H9 (cell line): ENCODE measurements around the gene CADPS. TPM values are rescaled to one million over a fixed set of nuclear protein-coding genes. Genes with fewer than 3 reads are reported as not detected.

Source experiments
- DNase-seq: peaks from one replicate; pipeline ENCODE4 v3.0.0-alpha.2; 2017
- H2AFZ ChIP-seq: one replicate; pipeline ENCODE4 v1.6.1; 2013; ENCODE audit warnings: mild to moderate bottlenecking, low read length, control low read depth, moderate library complexity
- H2AK5ac ChIP-seq: 2 replicates; pipeline ENCODE4 v1.6.1; 2013; ENCODE audit warnings: low read length, control low read depth, mixed read lengths; ENCODE audit not compliant: insufficient read length
- H2BK120ac ChIP-seq: one replicate; pipeline ENCODE4 v1.6.1; 2013; ENCODE audit warnings: low read depth, mild to moderate bottlenecking, low read length, control low read depth, inconsistent platforms; ENCODE audit not compliant: poor library complexity, severe bottlenecking
- H2BK12ac ChIP-seq: 2 replicates; pipeline ENCODE4 v1.6.1; 2013; ENCODE audit warnings: low read length, control low read depth, mixed read lengths, low read depth; ENCODE audit not compliant: insufficient read length
- H2BK15ac ChIP-seq: 2 replicates; pipeline ENCODE4 v1.6.1; 2013; ENCODE audit warnings: low read depth, low read length, control low read depth
- H2BK20ac ChIP-seq: one replicate; pipeline ENCODE4 v1.6.1; 2013; ENCODE audit warnings: low read depth, mild to moderate bottlenecking, low read length, control low read depth, inconsistent platforms; ENCODE audit not compliant: poor library complexity, severe bottlenecking
- H2BK5ac ChIP-seq: 2 replicates; pipeline ENCODE4 v1.6.1; 2013; ENCODE audit warnings: low read length, control low read depth, mixed read lengths; ENCODE audit not compliant: insufficient read length
- H3K14ac ChIP-seq: 2 replicates; pipeline ENCODE4 v1.6.1; 2013; ENCODE audit warnings: low read length, control low read depth; ENCODE audit not compliant: insufficient read depth
- H3K18ac ChIP-seq: 2 replicates; pipeline ENCODE4 v1.6.1; 2013; ENCODE audit warnings: low read depth, mild to moderate bottlenecking, mixed read lengths, low read length, control low read depth; ENCODE audit not compliant: insufficient read length
- H3K23ac ChIP-seq: 2 replicates; pipeline ENCODE4 v1.6.1; 2013; ENCODE audit warnings: low read length, control low read depth, mixed read lengths, low read depth; ENCODE audit not compliant: insufficient read length
- H3K23me2 ChIP-seq: 2 replicates; pipeline ENCODE4 v1.6.1; 2013; ENCODE audit warnings: low read depth, mild to moderate bottlenecking, mixed read lengths, low read length, control low read depth; ENCODE audit not compliant: insufficient read length, poor library complexity, severe bottlenecking
- H3K27ac ChIP-seq: 2 replicates; pipeline ENCODE4 v1.5.1; 2013; ENCODE audit warnings: low read length, control low read depth, mixed read lengths, low read depth; ENCODE audit not compliant: insufficient read length
- H3K27me3 ChIP-seq: 2 replicates; pipeline ENCODE4 v1.6.1; 2013; ENCODE audit warnings: low read length, control low read depth, inconsistent platforms; ENCODE audit not compliant: insufficient read depth
- H3K4ac ChIP-seq: 2 replicates; pipeline ENCODE4 v1.6.1; 2013; ENCODE audit warnings: low read depth, mild to moderate bottlenecking, control low read depth, inconsistent platforms, low read length, moderate library complexity
- H3K4me1 ChIP-seq: 2 replicates; pipeline ENCODE4 v1.6.1; 2013; ENCODE audit warnings: low read length, control low read depth, inconsistent platforms; ENCODE audit not compliant: insufficient read depth
- H3K4me2 ChIP-seq: 2 replicates; pipeline ENCODE4 v1.6.1; 2013; ENCODE audit warnings: low read length, control low read depth, mixed read lengths; ENCODE audit not compliant: insufficient read length, insufficient read depth
- H3K56ac ChIP-seq: 2 replicates; pipeline ENCODE4 v1.6.1; 2013; ENCODE audit warnings: low read depth, mild to moderate bottlenecking, mixed read lengths, low read length, control low read depth; ENCODE audit not compliant: insufficient read length
- H3K79me1 ChIP-seq: 2 replicates; pipeline ENCODE4 v1.6.1; 2013; ENCODE audit warnings: low read depth, mild to moderate bottlenecking, moderate library complexity, low read length, control low read depth, inconsistent platforms; ENCODE audit not compliant: insufficient read depth, poor library complexity, severe bottlenecking
- H3K79me2 ChIP-seq: 2 replicates; pipeline ENCODE4 v1.6.1; 2013; ENCODE audit warnings: low read length, control low read depth, inconsistent platforms; ENCODE audit not compliant: insufficient read depth
- H3K9ac ChIP-seq: 2 replicates; pipeline ENCODE4 v1.6.1; 2013; ENCODE audit warnings: low read length, control low read depth, mixed read lengths; ENCODE audit not compliant: insufficient read length; ENCODE audit errors: extremely low read depth
- H3K9me3 ChIP-seq: one replicate; pipeline ENCODE4 v1.6.1; 2013; ENCODE audit warnings: low read depth, low read length, inconsistent platforms; ENCODE audit not compliant: control insufficient read depth
- H3T11ph ChIP-seq: one replicate; pipeline ENCODE4 v1.6.1; 2013; ENCODE audit warnings: mild to moderate bottlenecking, low read length, control low read depth, inconsistent platforms
- H4K20me1 ChIP-seq: one replicate; pipeline ENCODE4 v1.6.1; 2013; ENCODE audit not compliant: control insufficient read depth, insufficient read length, insufficient read depth
- H4K5ac ChIP-seq: 2 replicates; pipeline ENCODE4 v1.6.1; 2013; ENCODE audit warnings: low read depth, mild to moderate bottlenecking, mixed read lengths, low read length, control low read depth; ENCODE audit not compliant: insufficient read length
- H4K8ac ChIP-seq: replicated peaks from 2 replicates; pipeline ENCODE4 v1.6.1; 2013; ENCODE audit warnings: low read length, control low read depth, mixed read lengths, low read depth; ENCODE audit not compliant: insufficient read length
- H4K91ac ChIP-seq: 2 replicates; pipeline ENCODE4 v1.6.1; 2013; ENCODE audit warnings: low read depth, mild to moderate bottlenecking, moderate library complexity, mixed read lengths, low read length, control low read depth; ENCODE audit not compliant: insufficient read length
- H3K27ac Mint-ChIP-seq, 3 experiments: 2 replicates in 2 of 3; 3 replicates in 1 of 3; pipeline ENCODE4 v1.8.0; 2020 to 2021; ENCODE audit warnings: mixed read lengths in 3 of 3, mild to moderate bottlenecking in 1 of 3, moderate library complexity in 1 of 3
- H3K27me3 Mint-ChIP-seq: 2 replicates; pipeline ENCODE4 v1.8.0; 2021; ENCODE audit warnings: low read depth, mild to moderate bottlenecking, moderate library complexity, mixed read lengths
- H3K36me3 Mint-ChIP-seq, 3 experiments: 2 replicates in 2 of 3; 3 replicates in 1 of 3; pipeline ENCODE4 v1.8.0; 2020 to 2021; ENCODE audit warnings: low read depth in 3 of 3, mixed read lengths in 3 of 3; ENCODE audit not compliant: insufficient read depth in 1 of 3
- H3K4me1 Mint-ChIP-seq, 2 experiments: 2 replicates each; pipeline ENCODE4 v1.8.0; 2020; ENCODE audit warnings: mixed read lengths in 2 of 2
- H3K4me3 Mint-ChIP-seq, 2 experiments: 2 replicates in 1 of 2; 3 replicates in 1 of 2; pipeline ENCODE4 v1.8.0; 2020 to 2021; ENCODE audit warnings: mild to moderate bottlenecking in 2 of 2, mixed read lengths in 2 of 2, moderate library complexity in 1 of 2
- H3K9me3 Mint-ChIP-seq, 2 experiments: 2 replicates in 1 of 2; 3 replicates in 1 of 2; pipeline ENCODE4 v1.8.0; 2020; ENCODE audit warnings: mild to moderate bottlenecking in 2 of 2, mixed read lengths in 2 of 2, moderate library complexity in 1 of 2
- CTCF ChIP-seq: fragments of 200-600 bp; sonication (generic); conservative IDR thresholded peaks from 3 replicates; pipeline ENCODE4 v1.8.0; 2021; ENCODE audit warnings: antibody characterized with exemption, mild to moderate bottlenecking
- WGBS: extraction: QIAGEN DNeasy Blood & Tissue Kit; methylation state at CpG from one replicate; pipeline ENCODE4 v1.1.7; 2013; ENCODE audit warnings: missing lambda C conversion rate, low lambda C conversion rate, mixed read lengths; ENCODE audit not compliant: insufficient read length; ENCODE audit errors: extremely low coverage; 5-methylcytosine and 5-hydroxymethylcytosine counted together
- total RNA-seq: library from RNA; stranded (reverse); gene quantifications from 2 replicates; pipeline ENCODE4 v1.2.1, GENCODE V29; 2021

The CADPS gene
- total RNA-seq, 1 experiment from 2014 or later = 6.6 TPM

DNA sequence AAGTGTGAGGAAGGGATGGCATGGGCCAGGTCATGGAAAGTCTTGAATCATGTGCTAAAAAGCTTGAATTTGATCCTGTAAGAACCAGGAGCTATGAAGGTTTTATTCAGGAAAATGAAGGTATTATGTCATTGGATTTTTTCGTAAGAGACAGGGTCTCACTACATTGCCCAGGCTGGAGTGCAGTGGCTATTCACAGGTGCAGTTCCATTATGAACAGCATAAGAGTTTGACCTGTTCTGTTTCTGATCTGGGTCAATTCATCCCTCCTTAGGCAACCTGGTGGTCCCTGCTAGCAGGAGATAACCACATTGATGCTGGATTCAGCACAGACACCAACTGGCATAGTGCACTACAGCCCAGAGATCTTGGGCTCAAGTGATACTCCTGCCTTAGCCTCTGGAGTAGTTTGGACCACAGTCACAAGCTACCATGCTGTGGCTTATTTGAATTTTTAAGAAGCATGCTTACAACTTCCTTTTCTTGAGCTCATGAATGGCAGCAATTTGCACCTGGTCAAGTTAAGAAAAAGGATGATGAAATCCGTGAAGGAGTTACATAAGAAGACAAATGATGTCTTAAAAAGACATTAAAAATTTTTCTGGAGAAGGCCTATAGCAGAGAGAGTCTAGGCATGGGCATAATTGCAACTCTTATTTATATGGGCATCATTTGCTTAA lies 79.1 kb downstream of the CADPS start:
- Mint-ChIP-seq H3K27me3 (no peaks in the 10 kb centered on the region), H3K4me3 (no peak overlapping the region), H3K27ac (peak overlapping the region; percentile 62 to 94 (median 87); a peak in 6 of 7 replicates), H3K9me3 (no peaks in the 10 kb centered on the region), H3K4me1 (peaks cover 22 to 27% of the 10 kb centered on the region in 2 experiments), H3K36me3 (no peaks in the 10 kb centered on the region; a peak in 2 of 7 replicates)
- Histone ChIP-seq H2AFZ (no peak overlapping the region), H3K14ac (0 out of 2 replicates have a peak overlapping the region, but pooled peaks have one; percentile 42), H2BK5ac (peak overlapping the region; percentile 67), H3K79me1 (no peaks in the 10 kb centered on the region), H3K18ac (peak overlapping the region; percentile 50), H3K79me2 (no peaks in the 10 kb centered on the region), H3K9me3 (no peaks in the 10 kb centered on the region), H2AK5ac (no peak overlapping the region), H2BK120ac (peak overlapping the region; percentile 44), H4K8ac (no peak overlapping the region), H3K4me1 (peaks cover 13% of the 10 kb centered on the region), H3K56ac (no peak overlapping the region), H2BK12ac (no peak overlapping the region), H4K5ac (no peak overlapping the region), H3T11ph (no peak overlapping the region), H3K4ac (no peak overlapping the region; the same call in 1 of the 2 replicates), H2BK15ac (no peak overlapping the region), H4K91ac (no peak overlapping the region), H4K20me1 (no peaks in the 10 kb centered on the region), H3K23ac (no peak overlapping the region), H3K27ac (peak overlapping the region; percentile 66), H3K9ac (no peak overlapping the region), H3K27me3 (no peaks in the 10 kb centered on the region), H2BK20ac (no peak overlapping the region), H3K4me2 (no peak overlapping the region), H3K23me2 (no peaks in the 10 kb centered on the region)
- DNase-seq = no peak
- no peak for TF ChIP-seq CTCF
- no CpG with 5 or more reads among the region's 2 CpGs for WGBS
